ENCODE measurements around the gene KRTAP4-7.
"Not testable (repeated sequence)": the region's sequence is repeated elsewhere in the genome, so short reads cannot be mapped to it uniquely, and the experiment has no call there.

Gene KRTAP4-7

DNA sequence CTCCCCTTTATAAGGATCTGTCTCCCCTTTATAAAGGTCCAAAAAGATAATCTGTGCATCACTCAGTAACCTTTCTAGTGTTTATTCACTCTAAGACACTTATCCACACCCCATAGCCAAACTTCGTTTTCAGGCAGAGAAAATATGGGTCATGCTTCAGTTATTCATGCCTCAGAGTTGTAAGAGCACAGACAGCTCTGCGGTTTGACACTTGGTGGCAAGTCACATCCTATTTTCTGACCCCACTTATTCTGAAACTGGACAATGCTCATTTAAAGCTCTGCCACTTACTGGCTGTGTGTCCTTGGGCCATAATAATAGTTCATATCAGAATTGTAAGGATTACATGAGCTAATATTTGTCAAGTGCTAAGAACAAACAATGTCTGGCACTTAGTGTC is 34.8 kb upstream of the KRTAP4-7 start:
- Histone ChIP-seq H3K36me3 (no peaks in the 10 kb centered on the region), H3K4me1 (ENCODE audit: control insufficient read depth in 1 of 2, insufficient read depth in 1 of 2, low read depth in 1 of 2, low read length in 1 of 2) (no peaks in the 10 kb centered on the region), H3K9me3 (no peaks in the 10 kb centered on the region), H3K27me3 (peaks cover 46% of the 10 kb centered on the region), H3K27ac (no peak overlapping the region), H3K4me3 (ENCODE audit: low read depth in 1 of 2, low read length in 1 of 2) (no peak overlapping the region)
- TF ChIP-seq, protein P1, sequence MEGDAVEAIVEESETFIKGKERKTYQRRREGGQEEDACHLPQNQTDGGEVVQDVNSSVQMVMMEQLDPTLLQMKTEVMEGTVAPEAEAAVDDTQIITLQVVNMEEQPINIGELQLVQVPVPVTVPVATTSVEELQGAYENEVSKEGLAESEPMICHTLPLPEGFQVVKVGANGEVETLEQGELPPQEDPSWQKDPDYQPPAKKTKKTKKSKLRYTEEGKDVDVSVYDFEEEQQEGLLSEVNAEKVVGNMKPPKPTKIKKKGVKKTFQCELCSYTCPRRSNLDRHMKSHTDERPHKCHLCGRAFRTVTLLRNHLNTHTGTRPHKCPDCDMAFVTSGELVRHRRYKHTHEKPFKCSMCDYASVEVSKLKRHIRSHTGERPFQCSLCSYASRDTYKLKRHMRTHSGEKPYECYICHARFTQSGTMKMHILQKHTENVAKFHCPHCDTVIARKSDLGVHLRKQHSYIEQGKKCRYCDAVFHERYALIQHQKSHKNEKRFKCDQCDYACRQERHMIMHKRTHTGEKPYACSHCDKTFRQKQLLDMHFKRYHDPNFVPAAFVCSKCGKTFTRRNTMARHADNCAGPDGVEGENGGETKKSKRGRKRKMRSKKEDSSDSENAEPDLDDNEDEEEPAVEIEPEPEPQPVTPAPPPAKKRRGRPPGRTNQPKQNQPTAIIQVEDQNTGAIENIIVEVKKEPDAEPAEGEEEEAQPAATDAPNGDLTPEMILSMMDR (IDR thresholded peaks at IDR 0.05): no peak

DNA sequence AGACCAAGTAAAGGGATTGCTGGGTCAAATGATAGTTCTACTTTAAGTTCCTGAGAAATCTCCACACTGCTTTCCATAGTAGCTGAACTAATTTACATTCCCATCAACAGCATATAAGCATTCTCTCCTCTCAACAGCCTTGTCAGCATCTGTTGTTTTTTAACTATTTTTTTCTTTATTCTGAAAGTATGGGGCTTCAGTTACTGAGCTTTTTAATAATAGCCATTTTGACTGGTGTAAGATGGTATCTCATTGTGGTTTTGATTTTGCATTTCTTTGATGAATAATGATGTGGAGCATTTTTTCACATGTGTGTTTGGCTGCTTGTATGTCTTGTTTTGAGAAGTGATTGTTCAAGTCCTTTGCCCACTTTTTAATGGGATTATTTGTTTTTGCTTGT is 31.4 kb upstream of the KRTAP4-7 start:
- TF ChIP-seq, protein P1 (IDR thresholded peaks at IDR 0.05): no peak
- no peaks in the 10 kb centered on the region for H3K9me3 ChIP-seq
- H3K36me3 ChIP-seq: no peaks in the 10 kb centered on the region
- H3K4me3 ChIP-seq (ENCODE audit: low read depth in 1 of 2, low read length in 1 of 2): no peak overlapping the region
- no peaks in the 10 kb centered on the region for H3K4me1 ChIP-seq (ENCODE audit: control insufficient read depth in 1 of 2, insufficient read depth in 1 of 2, low read depth in 1 of 2, low read length in 1 of 2)
- H3K27ac ChIP-seq: no peak overlapping the region
- peaks cover 49% of the 10 kb centered on the region for H3K27me3 ChIP-seq

DNA sequence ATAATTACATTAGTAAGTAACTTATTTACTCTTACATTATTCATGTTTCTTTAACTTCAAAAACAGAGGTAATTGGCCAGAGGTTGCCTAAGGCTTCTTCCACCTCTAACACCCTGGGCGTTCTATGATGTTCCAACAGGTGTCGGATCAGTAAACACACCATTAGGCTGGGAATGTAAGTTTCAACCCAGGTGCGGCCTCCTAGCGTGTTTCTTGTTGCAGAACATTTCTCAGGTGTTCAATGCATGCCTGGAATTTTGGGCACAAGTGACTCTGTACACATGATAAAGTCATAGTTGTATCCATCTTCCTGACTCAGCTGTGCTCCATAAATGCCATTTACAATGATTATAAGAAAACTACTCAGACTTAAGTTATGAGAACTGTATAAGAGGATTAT is 29.9 kb upstream of the KRTAP4-7 start:
- no peaks in the 10 kb centered on the region for H3K36me3 ChIP-seq
- peaks cover 49% of the 10 kb centered on the region for H3K27me3 ChIP-seq
- H3K9me3 ChIP-seq: no peaks in the 10 kb centered on the region
- no peak overlapping the region for H3K27ac ChIP-seq
- H3K4me1 ChIP-seq (ENCODE audit: control insufficient read depth in 1 of 2, insufficient read depth in 1 of 2, low read depth in 1 of 2, low read length in 1 of 2): no peaks in the 10 kb centered on the region
- no peak overlapping the region for H3K4me3 ChIP-seq (ENCODE audit: low read depth in 1 of 2, low read length in 1 of 2)
- TF ChIP-seq, protein P1 (IDR thresholded peaks at IDR 0.05): no peak

DNA sequence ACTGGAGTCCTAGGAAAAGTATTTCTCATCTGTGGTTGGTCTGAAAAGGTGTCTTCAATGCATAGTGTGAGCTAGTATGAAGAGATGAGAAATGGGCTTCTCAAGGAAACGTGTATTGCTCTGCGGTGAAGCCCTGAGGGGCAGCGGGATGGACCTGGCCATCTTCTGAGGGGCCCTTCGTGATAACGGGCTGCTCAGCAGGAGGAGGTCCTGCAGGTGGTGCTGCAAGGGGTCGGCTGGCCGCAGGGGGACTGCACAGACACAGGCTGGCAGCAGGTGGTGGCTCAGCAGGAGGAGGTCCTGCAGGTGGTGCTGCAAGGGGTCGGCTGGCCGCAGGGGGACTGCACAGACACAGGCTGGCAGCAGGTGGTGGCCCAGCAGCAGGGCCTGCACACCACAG is 29.4 kb upstream of the KRTAP4-7 start:
- H3K4me3 ChIP-seq (ENCODE audit: low read depth in 1 of 2, low read length in 1 of 2); H3K9me3 ChIP-seq; H3K4me1 ChIP-seq (ENCODE audit: control insufficient read depth in 1 of 2, insufficient read depth in 1 of 2, low read depth in 1 of 2, low read length in 1 of 2); H3K27ac ChIP-seq; H3K36me3 ChIP-seq: not testable (repeated sequence)
- peaks cover 51% of the 10 kb centered on the region for H3K27me3 ChIP-seq

DNA sequence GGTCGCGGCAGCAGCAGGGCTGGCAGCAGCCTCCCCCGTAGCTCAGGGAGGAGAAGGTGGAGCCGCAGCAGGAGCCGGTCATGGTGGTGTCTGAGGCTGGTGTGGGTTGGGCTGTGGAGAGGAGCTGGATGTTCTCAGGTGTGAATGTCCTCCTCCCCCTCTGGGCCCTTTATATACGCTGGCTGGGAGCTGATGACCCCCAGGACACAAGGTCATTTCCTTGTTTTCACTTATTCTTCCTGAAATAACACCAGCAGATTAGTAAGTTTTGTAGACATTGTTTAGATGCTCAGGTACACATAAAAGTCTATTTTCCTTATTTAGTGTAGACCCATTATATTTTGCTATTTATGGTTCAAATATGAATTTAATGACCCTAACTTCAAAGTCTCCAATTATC is 28.8 kb upstream of the KRTAP4-7 start, which contains the start of gene KRTAP2-2:
KRTAP2-2 (minus strand) TSS at position 101 of the 400 bp plus-strand sequence; CDS start at position 82, 19 bp downstream.
- H3K27me3 ChIP-seq: peaks cover 50% of the 10 kb centered on the region
- not testable (repeated sequence) for H3K27ac ChIP-seq; H3K4me1 ChIP-seq (ENCODE audit: control insufficient read depth in 1 of 2, insufficient read depth in 1 of 2, low read depth in 1 of 2, low read length in 1 of 2); H3K4me3 ChIP-seq (ENCODE audit: low read depth in 1 of 2, low read length in 1 of 2); H3K9me3 ChIP-seq; H3K36me3 ChIP-seq

DNA sequence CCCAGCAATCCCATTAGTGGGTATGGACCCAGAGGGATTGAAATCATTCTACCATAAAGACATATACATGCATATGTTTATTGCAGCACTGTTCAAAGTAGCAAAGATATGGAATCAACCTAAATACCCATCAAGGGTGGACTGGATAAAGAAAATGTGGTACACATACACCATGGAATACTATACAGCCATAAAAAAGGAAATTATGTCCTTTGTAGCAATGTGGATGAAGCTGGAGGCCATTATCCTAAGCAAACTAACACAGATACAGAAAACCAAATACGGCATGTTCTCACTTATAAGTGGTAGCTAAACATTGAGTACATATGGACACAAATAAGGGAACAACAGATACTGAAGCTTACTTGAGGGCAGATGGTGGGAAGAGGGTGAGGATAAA is 26.4 kb upstream of the KRTAP4-7 start:
- Histone ChIP-seq H3K4me1 (ENCODE audit: control insufficient read depth in 1 of 2, insufficient read depth in 1 of 2, low read depth in 1 of 2, low read length in 1 of 2) (no peaks in the 10 kb centered on the region), H3K27me3 (peaks cover 71% of the 10 kb centered on the region), H3K4me3 (ENCODE audit: low read depth in 1 of 2, low read length in 1 of 2) (no peak overlapping the region), H3K9me3 (no peaks in the 10 kb centered on the region), H3K27ac (no peak overlapping the region), H3K36me3 (no peaks in the 10 kb centered on the region)
- TF ChIP-seq, protein P1 (IDR thresholded peaks at IDR 0.05): no peak

DNA sequence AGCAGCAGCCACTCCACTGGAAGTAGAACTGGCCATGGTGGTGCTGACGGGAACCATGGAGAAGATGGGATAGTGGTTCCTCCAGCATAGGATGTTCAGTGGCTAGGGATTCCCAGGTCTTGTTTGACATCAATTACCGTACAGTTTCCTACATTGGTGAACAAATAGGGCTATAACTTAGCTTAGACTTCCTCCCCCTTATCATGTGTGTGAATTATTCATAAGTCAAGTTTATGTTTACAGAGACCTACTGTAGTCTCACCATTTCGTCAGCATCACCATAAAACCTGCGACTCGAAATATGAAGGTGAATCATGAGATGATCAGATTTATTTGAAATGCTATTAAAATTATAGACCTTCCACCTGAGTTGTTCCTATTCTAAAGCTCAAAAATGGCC is 25.2 kb upstream of the KRTAP4-7 start:
- no peaks in the 10 kb centered on the region for H3K4me1 ChIP-seq (ENCODE audit: control insufficient read depth in 1 of 2, insufficient read depth in 1 of 2, low read depth in 1 of 2, low read length in 1 of 2)
- TF ChIP-seq, protein P1 (IDR thresholded peaks at IDR 0.05): no peak
- H3K27ac ChIP-seq: no peak overlapping the region
- peaks cover 83% of the 10 kb centered on the region for H3K27me3 ChIP-seq
- H3K36me3 ChIP-seq: no peaks in the 10 kb centered on the region
- H3K9me3 ChIP-seq: no peaks in the 10 kb centered on the region
- H3K4me3 ChIP-seq (ENCODE audit: low read depth in 1 of 2, low read length in 1 of 2): no peak overlapping the region

DNA sequence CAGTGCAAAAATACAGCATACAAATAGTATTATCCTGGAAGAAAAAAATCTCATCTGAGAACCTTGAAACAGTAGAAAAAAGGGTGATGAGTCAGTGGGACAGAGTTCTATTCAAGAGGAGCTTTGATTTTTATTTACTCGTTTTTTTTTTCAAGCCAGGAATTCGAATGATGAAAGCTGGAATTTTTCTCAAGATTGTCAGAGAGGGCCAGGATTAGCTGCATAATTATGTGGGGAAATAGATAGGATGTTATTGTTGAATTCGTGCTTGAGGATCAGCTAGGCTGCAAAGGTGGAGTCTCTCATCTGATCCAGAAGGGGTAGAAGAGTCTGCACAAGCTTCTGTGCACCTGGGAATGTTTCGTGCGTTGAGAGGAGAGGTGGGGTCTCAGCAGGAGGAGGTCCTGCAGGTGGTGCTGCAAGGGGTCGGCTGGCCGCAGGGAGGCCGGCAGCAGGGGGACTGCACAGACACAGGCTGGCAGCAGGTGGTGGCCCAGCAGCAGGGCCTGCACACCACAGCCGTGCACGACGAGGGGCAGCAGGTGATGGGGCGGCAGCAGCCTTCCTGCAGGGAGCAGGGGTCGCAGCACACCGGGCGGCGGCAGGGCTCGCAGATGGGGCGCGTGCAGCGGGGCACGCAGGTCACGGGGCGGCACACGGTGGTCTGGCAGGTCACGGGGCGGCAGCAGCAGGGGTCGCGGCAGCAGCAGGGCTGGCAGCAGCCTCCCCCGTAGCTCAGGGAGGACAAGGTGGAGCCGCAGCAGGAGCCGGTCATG is 24.5 kb upstream of the KRTAP4-7 start:
- H3K4me3 ChIP-seq (ENCODE audit: low read depth in 1 of 2, low read length in 1 of 2); H3K9me3 ChIP-seq; H3K4me1 ChIP-seq (ENCODE audit: control insufficient read depth in 1 of 2, insufficient read depth in 1 of 2, low read depth in 1 of 2, low read length in 1 of 2); H3K36me3 ChIP-seq; H3K27ac ChIP-seq: not testable (repeated sequence)
- H3K27me3 ChIP-seq: peaks cover 89% of the 10 kb centered on the region
